Activated T-cell treated with anti-CD3 and anti-CD28 coated beads for 48 hours (primary cell): ENCODE data around the gene ARHGAP15.

ENCODE experiments used
- DNase-seq: peaks from one replicate; pipeline ENCODE4 v3.0.0-alpha.2; 2020; ENCODE audit warnings: low read depth

The ARHGAP15 gene

GRCh38 chr2:143633419-143633818 is 504.2 kb downstream of the ARHGAP15 start:
- no peak for DNase-seq

GRCh38 chr2:143635302-143635701 is 506.1 kb downstream of the ARHGAP15 start:
- no peak for DNase-seq

GRCh38 chr2:143635936-143636335 is 506.7 kb downstream of the ARHGAP15 start:
- no peak for DNase-seq

GRCh38 chr2:143640826-143641225 is 511.6 kb downstream of the ARHGAP15 start:
- DNase-seq: no peak

GRCh38 chr2:143645921-143646645 is 516.9 kb downstream of the ARHGAP15 start:
- no peak for DNase-seq

GRCh38 chr2:143649226-143649740 is 520.1 kb downstream of the ARHGAP15 start:
- DNase-seq: no peak

- no peak for DNase-seq
Measured at GRCh38 chr2:143652692-143653091, 523.5 kb downstream of the ARHGAP15 start.

- no peak for DNase-seq
Measured at GRCh38 chr2:143668234-143668633, 539.0 kb downstream of the ARHGAP15 start.

GRCh38 chr2:143674051-143674450 is 544.8 kb downstream of the ARHGAP15 start:
- no peak for DNase-seq

GRCh38 chr2:143675021-143675420 is 545.8 kb downstream of the ARHGAP15 start:
- no peak for DNase-seq

- no peak for DNase-seq
Measured at GRCh38 chr2:143679617-143680016, 550.4 kb downstream of the ARHGAP15 start.

- no peak for DNase-seq
Measured at GRCh38 chr2:143680885-143681405, 551.7 kb downstream of the ARHGAP15 start.

- DNase-seq: no peak
Measured at GRCh38 chr2:143682436-143683055, 553.3 kb downstream of the ARHGAP15 start.

- DNase-seq: no peak
Measured at GRCh38 chr2:143683977-143684376, 554.8 kb downstream of the ARHGAP15 start.

- no peak for DNase-seq
Measured at GRCh38 chr2:143684551-143685320, 555.5 kb downstream of the ARHGAP15 start.

- no peak for DNase-seq
Measured at GRCh38 chr2:143685421-143686078, 556.3 kb downstream of the ARHGAP15 start.

GRCh38 chr2:143686585-143687164 is 557.5 kb downstream of the ARHGAP15 start:
- no peak for DNase-seq

GRCh38 chr2:143688248-143688647 is 559.0 kb downstream of the ARHGAP15 start:
- no peak for DNase-seq

- DNase-seq: no peak
Measured at GRCh38 chr2:143688815-143689214, 559.6 kb downstream of the ARHGAP15 start.

GRCh38 chr2:143689541-143689940 is 560.3 kb downstream of the ARHGAP15 start:
- no peak for DNase-seq

- no peak for DNase-seq
Measured at GRCh38 chr2:143690235-143690634, 561.0 kb downstream of the ARHGAP15 start.

GRCh38 chr2:143691121-143691520 is 561.9 kb downstream of the ARHGAP15 start:
- no peak for DNase-seq
